PC-9 (cell line): Measurements from ENCODE around the gene ACOXL. TPM values are rescaled to one million over a fixed set of nuclear protein-coding genes. Genes with fewer than 3 reads are reported as not detected.

Experiments
- BruUV-seq: library from RNA; stranded (reverse); fragments of 400-500 nt; replicated peaks from 2 replicates; lab custom pipeline; 2021; lab: Mats Ljungman, UMichigan
- CTCF ChIA-PET: fragments of 300-600 bp; sonication (Branson Sonifier 250); formaldehyde crosslinking; loops from one replicate; lab custom pipeline; 2022; ENCODE audit warnings: antibody characterized with exemption; lab: Charles Lee
- POLR2A ChIA-PET: fragments of 300-600 bp; sonication (Branson Sonifier 250); formaldehyde crosslinking; loops from one replicate; lab custom pipeline; 2022; ENCODE audit warnings: antibody characterized with exemption; ENCODE audit not compliant: unreplicated experiment; lab: Charles Lee
- DNase-seq, 2 experiments: peaks; one replicate each; pipeline versions ENCODE4 v3.0.0 to v3.0.0-alpha.2; 2015 to 2022; ENCODE audit warnings: mixed read lengths in 1 of 2
- H2AFZ ChIP-seq: fragments of 200-600 bp; sonication (generic); 2 replicates; pipeline ENCODE4 v1.8.1; 2017; ENCODE audit warnings: antibody characterized with exemption
- H3F3A ChIP-seq: fragments of 200-600 bp; sonication (generic); 2 replicates; pipeline ENCODE4 v1.8.1; 2017; ENCODE audit warnings: antibody characterized with exemption, mild to moderate bottlenecking, low read depth; ENCODE audit not compliant: insufficient read depth
- H3K27ac ChIP-seq: fragments of 200-600 bp; sonication (generic); 2 replicates; pipeline ENCODE4 v1.6.1; 2016; ENCODE audit warnings: mixed run types
- H3K27me3 ChIP-seq: fragments of 200-600 bp; sonication (generic); 2 replicates; pipeline ENCODE4 v1.6.1; 2016; ENCODE audit warnings: low read depth, mixed run types; ENCODE audit not compliant: insufficient read depth
- H3K36me3 ChIP-seq: fragments of 200-600 bp; sonication (generic); 2 replicates; pipeline ENCODE4 v1.6.1; 2016; ENCODE audit warnings: low read depth, mixed run types
- H3K4me1 ChIP-seq: fragments of 200-600 bp; sonication (generic); replicated peaks from 2 replicates; pipeline ENCODE4 v1.6.1; 2016; ENCODE audit warnings: mixed run types; ENCODE audit not compliant: insufficient read depth
- H3K4me2 ChIP-seq: fragments of 200-600 bp; sonication (generic); 2 replicates; pipeline ENCODE4 v1.6.1; 2017; ENCODE audit warnings: mixed run types
- H3K4me3 ChIP-seq: fragments of 200-600 bp; sonication (generic); 2 replicates; pipeline ENCODE4 v1.6.1; 2016; ENCODE audit warnings: mixed run types
- H3K79me2 ChIP-seq: fragments of 200-600 bp; sonication (generic); 2 replicates; pipeline ENCODE4 v1.6.1; 2017; ENCODE audit warnings: low read depth, mixed run types
- H3K9me2 ChIP-seq: fragments of 200-600 bp; sonication (generic); 2 replicates; pipeline ENCODE4 v1.8.1; 2017; ENCODE audit warnings: mild to moderate bottlenecking; ENCODE audit not compliant: insufficient read depth
- H3K9me3 ChIP-seq: fragments of 200-600 bp; sonication (generic); 2 replicates; pipeline ENCODE4 v1.8.1; 2016; ENCODE audit warnings: low read depth; ENCODE audit not compliant: insufficient read depth
- H4K20me1 ChIP-seq: fragments of 200-600 bp; sonication (generic); 2 replicates; pipeline ENCODE4 v1.8.1; 2017; ENCODE audit not compliant: insufficient read depth
- CTCF ChIP-seq: fragments of 200-600 bp; sonication (generic); conservative IDR thresholded peaks from 2 replicates; pipeline ENCODE4 v1.6.1; 2017; ENCODE audit warnings: mixed run types, antibody characterized with exemption, mild to moderate bottlenecking, moderate library complexity
- EZH2 ChIP-seq: fragments of 200-600 bp; sonication (generic); IDR thresholded peaks from 2 replicates; pipeline ENCODE4 v1.8.0; 2017; ENCODE audit warnings: antibody characterized with exemption, low read depth
- intact Hi-C: fragments of 100-400 bp; cut with micrococcal nuclease; formaldehyde crosslinking; loops from one replicate; pipeline ENCODE4 v1.10.0; 2022; ENCODE audit not compliant: unreplicated experiment
- total RNA-seq: library from RNA; stranded (reverse); gene quantifications from 2 replicates; pipeline ENCODE4 v1.2.3, GENCODE V29; 2021

The ACOXL gene
- total RNA-seq, 1 experiment from 2014 or later = 10.7 TPM

GRCh38 chr2:111015283-111015995, 283.1 kb downstream of the ACOXL start:
- POLR2A ChIA-PET = no interaction called here
- no peaks in the 10 kb centered on the region for H3K27me3 ChIP-seq
- H3K79me2 ChIP-seq = no peaks in the 10 kb centered on the region
- no peak for TF ChIP-seq EZH2
- TF ChIP-seq CTCF = no peak
- H3K36me3 ChIP-seq = no peaks in the 10 kb centered on the region
- no peaks in the 10 kb centered on the region for H3K4me1 ChIP-seq
- H3K4me2 ChIP-seq = no peak overlapping the region
- H2AFZ ChIP-seq = no peak overlapping the region
- intact Hi-C loops = no loop called here
- no TSS peak for BruUV-seq
- CTCF ChIA-PET = no interaction called here
- no peak for DNase-seq
- no peaks in the 10 kb centered on the region for H4K20me1 ChIP-seq
- H3K9me2 ChIP-seq = no peaks in the 10 kb centered on the region
- no peak overlapping the region for H3K4me3 ChIP-seq
- H3K9me3 ChIP-seq = peaks cover 12% of the 10 kb centered on the region; the same call in 1 of the 2 replicates
- no peaks in the 10 kb centered on the region; the same call in 1 of the 2 replicates for H3F3A ChIP-seq
- H3K27ac ChIP-seq = no peak overlapping the region

GRCh38 chr2:111017034-111017622, 284.8 kb downstream of the ACOXL start:
- Histone ChIP-seq H2AFZ (no peak overlapping the region), H3K27ac (no peak overlapping the region), H3K4me1 (no peaks in the 10 kb centered on the region), H3K36me3 (no peaks in the 10 kb centered on the region), H3K27me3 (no peaks in the 10 kb centered on the region), H3F3A (no peaks in the 10 kb centered on the region; the same call in 1 of the 2 replicates), H3K9me2 (no peaks in the 10 kb centered on the region), H4K20me1 (no peaks in the 10 kb centered on the region), H3K9me3 (peaks cover 9% of the 10 kb centered on the region; the same call in 1 of the 2 replicates), H3K4me3 (no peak overlapping the region), H3K79me2 (no peaks in the 10 kb centered on the region), H3K4me2 (no peak overlapping the region)
- DNase-seq = no peak
- TF ChIP-seq EZH2 (no peak), CTCF (no peak)
- intact Hi-C loops = no loop called here
- ChIA-PET CTCF (no interaction called here), POLR2A (no interaction called here)
- BruUV-seq = no TSS peak

GRCh38 chr2:111017909-111018308, 285.5 kb downstream of the ACOXL start:
- intact Hi-C loops = no loop called here
- Histone ChIP-seq H3K4me1 (no peaks in the 10 kb centered on the region), H3K36me3 (no peaks in the 10 kb centered on the region), H4K20me1 (no peaks in the 10 kb centered on the region), H2AFZ (no peak overlapping the region), H3K9me2 (no peaks in the 10 kb centered on the region), H3K27ac (no peak overlapping the region), H3K79me2 (no peaks in the 10 kb centered on the region), H3K4me2 (no peak overlapping the region), H3K27me3 (no peaks in the 10 kb centered on the region), H3K4me3 (no peak overlapping the region), H3K9me3 (peaks cover 9% of the 10 kb centered on the region; the same call in 1 of the 2 replicates), H3F3A (no peaks in the 10 kb centered on the region; the same call in 1 of the 2 replicates)
- ChIA-PET POLR2A (no interaction called here), CTCF (no interaction called here)
- TF ChIP-seq EZH2 = no peak
- no peak for TF ChIP-seq CTCF
- DNase-seq = no peak
- BruUV-seq = no TSS peak
